Endothelial cell of umbilical vein (primary cell): ENCODE results near the gene TTN.

Experiments
- CTCF ChIP-seq, 2 donors: IDR thresholded peaks; 1 replicate in 1 of 2; 2 replicates in 1 of 2; pipeline ENCODE4 v1.5.1; 2011; ENCODE audit warnings: low read length in 2 of 2, mild to moderate bottlenecking in 2 of 2, moderate library complexity in 2 of 2, control low read depth in 1 of 2, inconsistent platforms in 1 of 2, low read depth in 1 of 2; ENCODE audit not compliant: insufficient read depth in 1 of 2; ENCODE audit errors: extremely low read depth in 1 of 2
- FOS ChIP-seq: IDR thresholded peaks from 2 replicates; pipeline ENCODE4 v1.6.1; 2011; ENCODE audit warnings: mild to moderate bottlenecking, low read length, moderate library complexity, borderline replicate concordance; ENCODE audit not compliant: insufficient read depth
- MAX ChIP-seq: IDR thresholded peaks from 2 replicates; pipeline ENCODE4 v1.6.1; 2011; ENCODE audit not compliant: insufficient read depth, insufficient read length
- POLR2A ChIP-seq: IDR thresholded peaks from 2 replicates; pipeline ENCODE4 v1.6.1; 2012; ENCODE audit warnings: low read depth, mild to moderate bottlenecking, control low read depth, low read length
- POLR2AphosphoS5 ChIP-seq: IDR thresholded peaks from 2 replicates; pipeline ENCODE4 v1.6.1; 2012; ENCODE audit warnings: low read depth, mild to moderate bottlenecking, control low read depth, low read length, moderate library complexity; ENCODE audit not compliant: insufficient read depth

- TF ChIP-seq POLR2A: no peak
- no peak for TF ChIP-seq CTCF (IDR thresholded peaks at IDR 0.05; ENCODE audit: extremely low read depth in 1 of 2, insufficient read depth in 1 of 2, low read depth in 1 of 2, low read length in 2 of 2)
- no peak for TF ChIP-seq POLR2AphosphoS5
- no peak for TF ChIP-seq FOS
- no peak for TF ChIP-seq MAX
Observed at GRCh38 chr2:178666458-178666857, 140.8 kb downstream of the TTN start.
